IMR-90 (cell line): ENCODE results near the gene VPS35L. TPM values are rescaled to one million over a fixed set of nuclear protein-coding genes. Genes with fewer than 3 reads are reported as not detected.

ENCODE experiments used
- ATAC-seq: fragments of 200-7000 bp; cut with Tn5 transposase; 2 replicates; pipeline ENCODE4 v1.9.1; 2020; ENCODE audit warnings: low read depth, mild to moderate bottlenecking, moderate library complexity
- BruUV-seq: library from RNA; stranded (reverse); fragments of 400-500 nt; replicated peaks from 2 replicates; lab custom pipeline; 2021; lab: Mats Ljungman, UMichigan
- CTCF ChIA-PET: fragments of 300-600 bp; formaldehyde crosslinking; extraction: SDS; loops from one replicate; lab custom pipeline; 2021; ENCODE audit warnings: antibody characterized with exemption; lab: Yijun Ruan, JAX
- POLR2A ChIA-PET: fragments of 300-600 bp; sonication (Branson Sonifier 250); formaldehyde crosslinking; loops from one replicate; lab custom pipeline; 2022; ENCODE audit warnings: antibody characterized with exemption; ENCODE audit not compliant: unreplicated experiment; lab: Charles Lee
- DNase-seq: peaks from one replicate; pipeline ENCODE4 v3.0.0; 2013
- H2AFZ ChIP-seq: replicated peaks from 2 replicates; pipeline ENCODE3; 2013; ENCODE audit warnings: low read length, mild to moderate bottlenecking; ENCODE audit not compliant: poor library complexity
- H2AK5ac ChIP-seq: 2 replicates; pipeline ENCODE4 v1.6.1; 2013; ENCODE audit warnings: low read depth, low read length, inconsistent platforms
- H2AK9ac ChIP-seq: replicated peaks from 2 replicates; pipeline ENCODE3; 2013; ENCODE audit warnings: mild to moderate bottlenecking, low read depth, low read length, moderate library complexity; ENCODE audit not compliant: poor library complexity
- H2BK120ac ChIP-seq: 2 replicates; pipeline ENCODE4 v1.6.1; 2013; ENCODE audit warnings: low read depth, low read length, inconsistent platforms
- H2BK15ac ChIP-seq: 3 replicates; pipeline ENCODE4 v1.6.1; 2013; ENCODE audit warnings: low read depth, low read length, inconsistent platforms
- H2BK20ac ChIP-seq: 2 replicates; pipeline ENCODE4 v1.6.1; 2013; ENCODE audit warnings: low read depth, mild to moderate bottlenecking, inconsistent platforms, low read length, moderate library complexity
- H2BK5ac ChIP-seq: 2 replicates; pipeline ENCODE4 v1.6.1; 2013; ENCODE audit warnings: mild to moderate bottlenecking, low read depth, low read length, inconsistent platforms; ENCODE audit not compliant: poor library complexity, severe bottlenecking
- H3K14ac ChIP-seq: replicated peaks from 2 replicates; pipeline ENCODE4 v1.6.1; 2013; ENCODE audit warnings: low read depth, low read length, inconsistent platforms
- H3K18ac ChIP-seq: 2 replicates; pipeline ENCODE4 v1.6.1; 2013; ENCODE audit warnings: low read depth, low read length, control low read depth
- H3K23ac ChIP-seq: 2 replicates; pipeline ENCODE4 v1.6.1; 2013; ENCODE audit warnings: low read depth, low read length, inconsistent platforms
- H3K27ac ChIP-seq: 2 replicates; pipeline ENCODE4 v1.5.1; 2013; ENCODE audit warnings: mild to moderate bottlenecking, control low read depth, low read length; ENCODE audit not compliant: insufficient read depth
- H3K27me3 ChIP-seq: 2 replicates; pipeline ENCODE4 v1.6.1; 2013; ENCODE audit warnings: low read length; ENCODE audit not compliant: control insufficient read depth, insufficient read depth
- H3K36me3 ChIP-seq: 2 replicates; pipeline ENCODE4 v1.6.1; 2013; ENCODE audit warnings: low read length, mixed read lengths; ENCODE audit not compliant: control insufficient read depth, insufficient read depth
- H3K4ac ChIP-seq: 2 replicates; pipeline ENCODE4 v1.6.1; 2013; ENCODE audit warnings: low read depth, low read length, inconsistent platforms
- H3K4me1 ChIP-seq: 2 replicates; pipeline ENCODE4 v1.6.1; 2013; ENCODE audit warnings: low read length, mixed read lengths; ENCODE audit not compliant: control insufficient read depth, insufficient read depth
- H3K4me2 ChIP-seq: 2 replicates; pipeline ENCODE4 v1.6.1; 2013; ENCODE audit warnings: low read depth, mild to moderate bottlenecking, control low read depth, low read length, moderate library complexity
- H3K4me3 ChIP-seq: 2 replicates; pipeline ENCODE4 v1.5.1; 2013; ENCODE audit warnings: low read depth, mild to moderate bottlenecking, control low read depth, low read length, moderate library complexity; ENCODE audit not compliant: insufficient read depth
- H3K56ac ChIP-seq: 2 replicates; pipeline ENCODE4 v1.6.1; 2013; ENCODE audit warnings: low read length, inconsistent platforms; ENCODE audit not compliant: insufficient read depth; ENCODE audit errors: extremely low read depth
- H3K79me1 ChIP-seq, 2 experiments: 2 replicates each; pipeline ENCODE4 v1.6.1; 2013; ENCODE audit warnings: low read length in 2 of 2, inconsistent platforms in 1 of 2, low read depth in 1 of 2
- H3K9ac ChIP-seq: 2 replicates; pipeline ENCODE4 v1.6.1; 2013; ENCODE audit warnings: low read depth, low read length, control low read depth
- H3K9me1 ChIP-seq: 2 replicates; pipeline ENCODE4 v1.6.1; 2013; ENCODE audit warnings: low read length, inconsistent platforms; ENCODE audit not compliant: insufficient read depth
- H3K9me3 ChIP-seq: 2 replicates; pipeline ENCODE4 v1.6.1; 2013; ENCODE audit warnings: low read length; ENCODE audit not compliant: control insufficient read depth, insufficient read depth
- H4K20me1 ChIP-seq: 2 replicates; pipeline ENCODE4 v1.6.1; 2013; ENCODE audit warnings: low read length, inconsistent platforms; ENCODE audit not compliant: insufficient read depth
- H4K5ac ChIP-seq: 2 replicates; pipeline ENCODE4 v1.6.1; 2013; ENCODE audit warnings: mild to moderate bottlenecking, low read depth, low read length, control low read depth
- H4K8ac ChIP-seq, 2 experiments: 2 replicates each; pipeline ENCODE4 v1.6.1; 2013; ENCODE audit warnings: low read depth in 2 of 2, low read length in 2 of 2, control low read depth in 1 of 2, inconsistent platforms in 1 of 2
- H4K91ac ChIP-seq: 2 replicates; pipeline ENCODE4 v1.6.1; 2013; ENCODE audit warnings: low read depth, low read length, inconsistent platforms; ENCODE audit not compliant: insufficient read depth
- BHLHE40 ChIP-seq: fragments of 150-350 bp; IDR thresholded peaks from 2 replicates; pipeline ENCODE4 v1.6.1; 2016; ENCODE audit warnings: mild to moderate bottlenecking, low read depth, low read length
- CHD1 ChIP-seq: IDR thresholded peaks from 2 replicates; pipeline ENCODE4 v1.6.1; 2012; ENCODE audit warnings: low read depth, low read length, improper control_type of control experiment
- FOS ChIP-seq: fragments of 150-350 bp; IDR thresholded peaks from 2 replicates; pipeline ENCODE4 v1.6.1; 2016; ENCODE audit warnings: low read depth, low read length
- MAZ ChIP-seq: IDR thresholded peaks from 2 replicates; pipeline ENCODE4 v1.6.1; 2012; ENCODE audit warnings: low read depth, mild to moderate bottlenecking, low read length, improper control_type of control experiment, moderate library complexity, borderline replicate concordance
- SMC3 ChIP-seq: fragments of 150-350 bp; IDR thresholded peaks from 2 replicates; pipeline ENCODE4 v1.6.1; 2016; ENCODE audit warnings: low read depth, mild to moderate bottlenecking, antibody characterized with exemption, low read length, moderate library complexity
- WGBS, 2 experiments: methylation state at CpG; one replicate each; pipeline versions ENCODE4 v1.1.5 to v1.1.7; 2013; ENCODE audit warnings: missing lambda C conversion rate in 2 of 2; ENCODE audit not compliant: insufficient read length in 1 of 2; ENCODE audit errors: extremely low coverage in 2 of 2; 5-methylcytosine and 5-hydroxymethylcytosine counted together
- dilution Hi-C: fragments of 300-500 bp; cut with HindIII; formaldehyde crosslinking; loops from one replicate; pipeline ENCODE4 v1.14.3; 2018; ENCODE audit warnings: low sequenced_read_pairs; ENCODE audit not compliant: unreplicated experiment
- in situ Hi-C: fragments of 300-500 bp; cut with MboI; formaldehyde crosslinking; loops from 3 replicates; pipeline ENCODE4 v1.14.3; 2019; ENCODE audit warnings: low sequenced_read_pairs, inconsistent platforms, mixed read lengths
- intact Hi-C: fragments of 100-400 bp; cut with micrococcal nuclease; formaldehyde crosslinking; loops from 2 replicates; pipeline ENCODE4 v1.10.0; 2022
- polyA plus RNA-seq, 3 experiments: library from polyadenylated mRNA; depleted of rRNA; stranded (reverse); fragments of >200 nt; gene quantifications; 2 replicates each; pipeline ENCODE4 v1.2.3, GENCODE V29; 2012; ENCODE audit warnings: low replicate concordance in 1 of 3
- total RNA-seq: library from RNA; depleted of rRNA; stranded (reverse); fragments of >200 nt; gene quantifications from 2 replicates; pipeline ENCODE4 v1.2.3, GENCODE V29; 2012
- TF ChIP-seq, protein P1 (sequence below): fragments of 150-350 bp; IDR thresholded peaks from 2 replicates; pipeline ENCODE4 v1.6.1; 2017; ENCODE audit warnings: mild to moderate bottlenecking, antibody characterized with exemption, low read length, low read depth

Gene VPS35L
- total and polyA plus RNA-seq, 2 of the 4 experiments (the other 2 are of a cell fraction): 28.0 to 40.1 TPM

- Histone ChIP-seq H3K4me2 (no peak overlapping the region), H2BK15ac (no peak overlapping the region), H2BK120ac (no peak overlapping the region), H3K4ac (no peak overlapping the region), H3K4me1 (no peaks in the 10 kb centered on the region), H4K20me1 (no peaks in the 10 kb centered on the region), H3K27me3 (no peaks in the 10 kb centered on the region), H3K9me1 (peaks cover 10% of the 10 kb centered on the region; the same call in 1 of the 2 replicates), H3K23ac (no peak overlapping the region), H3K9me3 (no peaks in the 10 kb centered on the region), H3K4me3 (no peak overlapping the region), H4K5ac (no peak overlapping the region), H3K79me1 (peaks cover 2 to 11% of the 10 kb centered on the region in 2 experiments; a peak in 2 of 4 replicates), H2AK9ac (no peak overlapping the region), H3K18ac (no peak overlapping the region), H2BK20ac (no peak overlapping the region), H3K36me3 (peaks cover 36% of the 10 kb centered on the region), H3K56ac (no peak overlapping the region), H2AK5ac (peak overlapping the region; percentile 9; the same call in 1 of the 2 replicates), H3K27ac (no peak overlapping the region), H2BK5ac (no peak overlapping the region), H4K8ac (no peak overlapping the region), H4K91ac (no peak overlapping the region), H3K14ac (no peak overlapping the region), H3K9ac (no peak overlapping the region), H2AFZ (peak overlapping the region; percentile 59)
- DNase-seq: no peak
- dilution Hi-C loops (no loop called here), in situ Hi-C loops (no loop called here), intact Hi-C loops (no loop called here)
- POLR2A ChIA-PET: no interaction called here
- peak; percentile 65 for ATAC-seq
- TF ChIP-seq SMC3 (no peak), MAZ (no peak), CHD1 (no peak), BHLHE40 (no peak), FOS (no peak)
- TF ChIP-seq, protein P1, sequence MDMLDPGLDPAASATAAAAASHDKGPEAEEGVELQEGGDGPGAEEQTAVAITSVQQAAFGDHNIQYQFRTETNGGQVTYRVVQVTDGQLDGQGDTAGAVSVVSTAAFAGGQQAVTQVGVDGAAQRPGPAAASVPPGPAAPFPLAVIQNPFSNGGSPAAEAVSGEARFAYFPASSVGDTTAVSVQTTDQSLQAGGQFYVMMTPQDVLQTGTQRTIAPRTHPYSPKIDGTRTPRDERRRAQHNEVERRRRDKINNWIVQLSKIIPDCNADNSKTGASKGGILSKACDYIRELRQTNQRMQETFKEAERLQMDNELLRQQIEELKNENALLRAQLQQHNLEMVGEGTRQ: no peak
- WGBS, 2 experiments: 67% methylated on average over 1 of the region's 4 CpGs; no CpG with 5 or more reads in 1 of the 2 experiments
- BruUV-seq: no TSS peak
- CTCF ChIA-PET: interaction anchor here (1.0 kb wide), 1 partner anchor 9 kb away, joined by 3 read pairs; no protein-coding TSS in a partner anchor
Observed at GRCh38 chr16:19690196-19690595, 134.7 kb downstream of the VPS35L start.
